DND-41 (cell line): Measurements from ENCODE around the gene DAAM2.

Experiments used
- CTCF ChIP-seq: IDR thresholded peaks from 2 replicates; pipeline ENCODE4 v1.5.1; 2012; ENCODE audit warnings: borderline replicate concordance, low read length, moderate library complexity, mild to moderate bottlenecking; ENCODE audit not compliant: poor library complexity, severe bottlenecking; ENCODE audit errors: extremely low read depth
- EZH2 ChIP-seq: IDR thresholded peaks from 3 replicates; pipeline ENCODE4 v1.6.1; 2012; ENCODE audit warnings: borderline replicate concordance, low read depth, mild to moderate bottlenecking, moderate library complexity, low read length, inconsistent platforms; ENCODE audit not compliant: severe bottlenecking

- no peak for TF ChIP-seq CTCF
- no peak for TF ChIP-seq EZH2
Observed at GRCh38 chr6:39811835-39812345, 19.7 kb downstream of the DAAM2 start.
